Measurements from ENCODE around the gene BABAM1. TPM values are rescaled to one million over a fixed set of nuclear protein-coding genes. Genes with fewer than 3 reads are reported as not detected.

BABAM1 gene
- total RNA-seq (10 to 100 TPM; 70.0 to 80.6 (median 75.4) TPM), polyA plus RNA-seq (80.7 TPM)
- long read RNA-seq, donor 1, transcript BABAM1-201 (9 exons, 1,472 nt) = minor isoform, 29 of 119 reads
- long read RNA-seq, donor 1, transcript BABAM1-208 (9 exons, 1,470 nt) = major isoform, 63 of 119 reads
- long read RNA-seq, donor 1, partial matches to known transcripts = 5 of 119 reads
- long read RNA-seq, donor 1, other reads (novel, unspliced or antisense) = 19 of 119 reads
- long read RNA-seq, donor 2, transcript BABAM1-201 (9 exons, 1,472 nt) = minor isoform, 7 of 48 reads
- long read RNA-seq, donor 2, transcript BABAM1-208 (9 exons, 1,470 nt) = major isoform, 29 of 48 reads
- long read RNA-seq, donor 2, partial matches to known transcripts = 3 of 48 reads
- long read RNA-seq, donor 2, other reads (novel, unspliced or antisense) = 9 of 48 reads
- long read RNA-seq, donor 3, transcript BABAM1-208 (9 exons, 1,470 nt) = major isoform, 151 of 245 reads
- long read RNA-seq, donor 3, transcript BABAM1-213 (9 exons, 1,366 nt) = minor isoform, 7 of 245 reads
- long read RNA-seq, donor 3, transcript BABAM1-201 (9 exons, 1,472 nt) = minor isoform, 44 of 245 reads
- long read RNA-seq, donor 3, partial matches to known transcripts = 9 of 245 reads
- long read RNA-seq, donor 3, other reads (novel, unspliced or antisense) = 32 of 245 reads
- long read RNA-seq, donor 4, transcript BABAM1-201 (9 exons, 1,472 nt) = minor isoform, 14 of 61 reads
- long read RNA-seq, donor 4, transcript BABAM1-213 (9 exons, 1,366 nt) = minor isoform, 5 of 61 reads
- long read RNA-seq, donor 4, transcript BABAM1-208 (9 exons, 1,470 nt) = major isoform, 30 of 61 reads
- long read RNA-seq, donor 4, partial matches to known transcripts = 5 of 61 reads
- long read RNA-seq, donor 4, other reads (novel, unspliced or antisense) = 7 of 61 reads

- Histone ChIP-seq H3K4me3 (ENCODE audit: low read length) (peak within 1 kb of the TSS; percentile 93), H3K27me3 (ENCODE audit: control insufficient read depth, insufficient read depth) (no peaks in the 10 kb centered on the region), H3K9me3 (ENCODE audit: control insufficient read depth, low read length) (no peaks in the 10 kb centered on the region), H3K4me1 (ENCODE audit: control insufficient read depth, insufficient read depth, low read length) (peaks cover 4% of the 10 kb centered on the region), H3K27ac (ENCODE audit: low read length) (peak within 1 kb of the TSS; percentile 65)
- DNase-seq (peak; percentile 94 to 97 (median 95)), ATAC-seq (peak; percentile 97)
- intact Hi-C loops (cut with DNase I) = no loop called here
- WGBS = under 1% methylated on average over 27 of the region's 27 CpGs
These were observed at the start of gene BABAM1 for GRCh38 chr19:17266975-17267788. Gene BABAM1 (plus strand): TSS chr19:17267443. CDS start chr19:17268807, 1,364 bp downstream.

- Histone ChIP-seq H3K9me3 (ENCODE audit: control insufficient read depth, low read length) (no peaks in the 10 kb centered on the region), H3K27ac (ENCODE audit: low read length) (no peak overlapping the region), H3K4me1 (ENCODE audit: control insufficient read depth, insufficient read depth, low read length) (peaks cover 2% of the 10 kb centered on the region), H3K4me3 (ENCODE audit: low read length) (no peak overlapping the region), H3K27me3 (ENCODE audit: control insufficient read depth, insufficient read depth) (no peaks in the 10 kb centered on the region)
- no peak for ATAC-seq
- no peak for DNase-seq
- intact Hi-C loops (cut with DNase I) = loop anchor here in 1 of 4 donors (10.0 kb wide), 1 partner anchor 66 kb away; the partner anchor contains the start of gene ANKLE1
- WGBS = 97% methylated on average over 8 of the region's 8 CpGs
These were observed 48.0 kb upstream of the BABAM1 start for GRCh38 chr19:17219286-17219685.

GRCh38 chr19:17220207-17220758 lies 47.0 kb upstream of the BABAM1 start:
- ATAC-seq = peak; percentile 9 to 62
- Histone ChIP-seq H3K4me1 (ENCODE audit: control insufficient read depth, insufficient read depth, low read length) (peaks cover 2% of the 10 kb centered on the region), H3K4me3 (ENCODE audit: low read length) (no peak overlapping the region), H3K9me3 (ENCODE audit: control insufficient read depth, low read length) (no peaks in the 10 kb centered on the region), H3K27ac (ENCODE audit: low read length) (no peak overlapping the region), H3K27me3 (ENCODE audit: control insufficient read depth, insufficient read depth) (no peaks in the 10 kb centered on the region)
- WGBS = 49% methylated on average over 14 of the region's 14 CpGs
- DNase-seq = peak in 2 of 3 donors; percentile 68 to 76
- intact Hi-C loops (cut with DNase I) = no loop called here

GRCh38 chr19:17225053-17225452 lies 42.2 kb upstream of the BABAM1 start:
- 86% methylated on average over 10 of the region's 10 CpGs for WGBS

GRCh38 chr19:17226002-17226933 lies 41.0 kb upstream of the BABAM1 start, which contains the start of gene OCEL1:
Gene OCEL1 (plus strand): TSS chr19:17226226. CDS start chr19:17226248, 22 bp downstream.
- H3K9me3 ChIP-seq (ENCODE audit: control insufficient read depth, low read length) = no peaks in the 10 kb centered on the region

More at GRCh38 chr19:17225053-17225452, 42.2 kb upstream of the BABAM1 start:
- no peak for DNase-seq
- intact Hi-C loops (cut with DNase I) = no loop called here
- Histone ChIP-seq H3K9me3 (ENCODE audit: control insufficient read depth, low read length) (no peaks in the 10 kb centered on the region), H3K27ac (ENCODE audit: low read length) (no peak overlapping the region), H3K27me3 (ENCODE audit: control insufficient read depth, insufficient read depth) (no peaks in the 10 kb centered on the region), H3K4me3 (ENCODE audit: low read length) (no peak overlapping the region), H3K4me1 (ENCODE audit: control insufficient read depth, insufficient read depth, low read length) (no peaks in the 10 kb centered on the region)
- ATAC-seq = no peak

GRCh38 chr19:17227798-17228367 lies 39.4 kb upstream of the BABAM1 start:
- Histone ChIP-seq H3K4me1 (ENCODE audit: control insufficient read depth, insufficient read depth, low read length) (no peaks in the 10 kb centered on the region), H3K27ac (ENCODE audit: low read length) (no peak overlapping the region), H3K27me3 (ENCODE audit: control insufficient read depth, insufficient read depth) (no peaks in the 10 kb centered on the region), H3K4me3 (ENCODE audit: low read length) (no peak overlapping the region), H3K9me3 (ENCODE audit: control insufficient read depth, low read length) (no peaks in the 10 kb centered on the region)
- DNase-seq (peak in 1 of 3 donors; percentile 50), ATAC-seq (no peak)
- intact Hi-C loops (cut with DNase I) = no loop called here
- 70% methylated on average over 13 of the region's 13 CpGs for WGBS

More at GRCh38 chr19:17226002-17226933, 41.0 kb upstream of the BABAM1 start, which contains the start of gene OCEL1:
- WGBS = under 1% methylated on average over 90 of the region's 90 CpGs
- DNase-seq = peak; percentile 99 to 100 (median 99)
- Histone ChIP-seq H3K4me3 (ENCODE audit: low read length) (peak within 1 kb of the TSS; percentile 86), H3K4me1 (ENCODE audit: control insufficient read depth, insufficient read depth, low read length) (no peaks in the 10 kb centered on the region), H3K27ac (ENCODE audit: low read length) (peak within 1 kb of the TSS; percentile 97), H3K27me3 (ENCODE audit: control insufficient read depth, insufficient read depth) (no peaks in the 10 kb centered on the region)
- intact Hi-C loops (cut with DNase I) = no loop called here
- peak; percentile 97 to 98 for ATAC-seq

GRCh38 chr19:17229890-17230289 lies 37.4 kb upstream of the BABAM1 start:
- Histone ChIP-seq H3K4me3 (ENCODE audit: low read length) (no peak overlapping the region), H3K27ac (ENCODE audit: low read length) (no peak overlapping the region), H3K4me1 (ENCODE audit: control insufficient read depth, insufficient read depth, low read length) (no peaks in the 10 kb centered on the region), H3K27me3 (ENCODE audit: control insufficient read depth, insufficient read depth) (no peaks in the 10 kb centered on the region), H3K9me3 (ENCODE audit: control insufficient read depth, low read length) (no peaks in the 10 kb centered on the region)
- intact Hi-C loops (cut with DNase I) = no loop called here
- no peak for ATAC-seq
- 96% methylated on average over 3 of the region's 3 CpGs for WGBS
- DNase-seq = no peak

- H3K27me3 ChIP-seq (ENCODE audit: control insufficient read depth, insufficient read depth) = no peaks in the 10 kb centered on the region
- ATAC-seq = no peak
- intact Hi-C loops (cut with DNase I) = no loop called here
These were observed 35.0 kb upstream of the BABAM1 start for GRCh38 chr19:17232258-17232657.

GRCh38 chr19:17234911-17235299 lies 32.3 kb upstream of the BABAM1 start:
- ATAC-seq = peak; percentile 73 to 79
- Histone ChIP-seq H3K4me3 (ENCODE audit: low read length) (peak overlapping the region; percentile 57), H3K4me1 (ENCODE audit: control insufficient read depth, insufficient read depth, low read length) (peaks cover 1% of the 10 kb centered on the region), H3K27ac (ENCODE audit: low read length) (no peak overlapping the region), H3K9me3 (ENCODE audit: control insufficient read depth, low read length) (no peaks in the 10 kb centered on the region), H3K27me3 (ENCODE audit: control insufficient read depth, insufficient read depth) (no peaks in the 10 kb centered on the region)
- intact Hi-C loops (cut with DNase I) = no loop called here
- DNase-seq = peak; percentile 63 to 86 (median 84)
- WGBS = 29% methylated on average over 11 of the region's 11 CpGs

More at GRCh38 chr19:17232258-17232657, 35.0 kb upstream of the BABAM1 start:
- Histone ChIP-seq H3K4me3 (ENCODE audit: low read length) (no peak overlapping the region), H3K4me1 (ENCODE audit: control insufficient read depth, insufficient read depth, low read length) (peaks cover 1% of the 10 kb centered on the region), H3K27ac (ENCODE audit: low read length) (no peak overlapping the region), H3K9me3 (ENCODE audit: control insufficient read depth, low read length) (no peaks in the 10 kb centered on the region)
- DNase-seq = peak in 1 of 3 donors; percentile 57
- 86% methylated on average over 25 of the region's 25 CpGs for WGBS
